ENCODE data around the gene ST6GALNAC2. TPM values are rescaled to one million over a fixed set of nuclear protein-coding genes. Genes with fewer than 3 reads are reported as not detected.

ST6GALNAC2 gene
- total RNA-seq, 2 donors from 2014 or later: 6.9 to 10.1 TPM

DNA sequence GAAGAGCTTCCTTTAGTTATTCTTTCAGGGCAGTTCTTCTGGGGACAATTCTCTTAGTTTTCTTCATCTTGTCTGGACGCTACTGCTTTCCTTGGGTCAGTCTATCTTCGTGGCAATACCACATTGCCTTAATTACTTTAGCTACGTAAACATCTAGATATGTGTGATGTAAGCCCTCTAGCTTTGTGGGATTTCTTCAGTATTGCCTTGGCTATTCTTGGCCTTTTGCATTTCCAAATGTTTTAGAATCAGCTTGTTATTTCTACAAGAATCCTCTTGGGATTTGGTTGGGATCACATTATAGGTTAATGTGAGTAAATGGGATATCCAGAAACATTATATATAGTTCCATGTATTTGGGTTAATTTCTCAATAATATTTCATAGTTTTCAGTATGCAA, 9.0 kb upstream of the ST6GALNAC2 start:
- DNase-seq (no peak), ATAC-seq (no peak)
- 78 to 82% methylated on average over 3 of the region's 3 CpGs for WGBS, 2 donors
- Histone ChIP-seq H3K27ac (no peak overlapping the region), H3K9me3 (no peaks in the 10 kb centered on the region), H3K27me3 (no peaks in the 10 kb centered on the region), H3K4me1 (no peaks in the 10 kb centered on the region), H3K4me3 (no peak overlapping the region), H3K36me3 (replicated peaks in 1 of 2; ENCODE audit: insufficient read depth in 1 of 2, low read depth in 2 of 2) (no peaks in the 10 kb centered on the region)
- intact Hi-C loops (cut with DNase I): no loop called here
- TF ChIP-seq POLR2A (IDR thresholded peaks at IDR 0.05): no peak
- TF ChIP-seq, protein P1, sequence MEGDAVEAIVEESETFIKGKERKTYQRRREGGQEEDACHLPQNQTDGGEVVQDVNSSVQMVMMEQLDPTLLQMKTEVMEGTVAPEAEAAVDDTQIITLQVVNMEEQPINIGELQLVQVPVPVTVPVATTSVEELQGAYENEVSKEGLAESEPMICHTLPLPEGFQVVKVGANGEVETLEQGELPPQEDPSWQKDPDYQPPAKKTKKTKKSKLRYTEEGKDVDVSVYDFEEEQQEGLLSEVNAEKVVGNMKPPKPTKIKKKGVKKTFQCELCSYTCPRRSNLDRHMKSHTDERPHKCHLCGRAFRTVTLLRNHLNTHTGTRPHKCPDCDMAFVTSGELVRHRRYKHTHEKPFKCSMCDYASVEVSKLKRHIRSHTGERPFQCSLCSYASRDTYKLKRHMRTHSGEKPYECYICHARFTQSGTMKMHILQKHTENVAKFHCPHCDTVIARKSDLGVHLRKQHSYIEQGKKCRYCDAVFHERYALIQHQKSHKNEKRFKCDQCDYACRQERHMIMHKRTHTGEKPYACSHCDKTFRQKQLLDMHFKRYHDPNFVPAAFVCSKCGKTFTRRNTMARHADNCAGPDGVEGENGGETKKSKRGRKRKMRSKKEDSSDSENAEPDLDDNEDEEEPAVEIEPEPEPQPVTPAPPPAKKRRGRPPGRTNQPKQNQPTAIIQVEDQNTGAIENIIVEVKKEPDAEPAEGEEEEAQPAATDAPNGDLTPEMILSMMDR (IDR thresholded peaks at IDR 0.05): no peak

DNA sequence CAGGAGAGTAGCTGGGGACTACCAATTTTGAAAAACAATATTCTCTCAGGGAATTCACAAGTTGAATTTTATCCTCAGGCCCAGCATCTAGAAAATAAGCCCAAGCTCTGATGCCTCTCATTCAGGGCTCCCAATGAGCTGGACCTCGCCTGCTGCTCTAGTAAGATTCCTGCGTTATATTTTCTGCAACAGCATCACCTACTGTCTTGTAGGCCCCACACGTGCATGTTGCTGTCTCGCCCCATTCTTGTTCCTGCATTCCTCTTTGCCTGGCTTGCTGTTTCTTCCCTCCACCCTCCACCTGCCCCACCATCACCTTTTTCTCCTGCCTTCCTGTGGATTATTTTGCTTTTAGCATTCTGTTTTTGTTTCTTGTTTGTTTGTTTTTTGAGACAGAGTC, 8.3 kb upstream of the ST6GALNAC2 start:
- H3K36me3 ChIP-seq (replicated peaks in 1 of 2; ENCODE audit: insufficient read depth in 1 of 2, low read depth in 2 of 2): no peaks in the 10 kb centered on the region
- no peak overlapping the region for H3K4me3 ChIP-seq
- TF ChIP-seq, protein P1 (IDR thresholded peaks at IDR 0.05): no peak
- no peak for TF ChIP-seq POLR2A (IDR thresholded peaks at IDR 0.05)
- H3K9me3 ChIP-seq: no peaks in the 10 kb centered on the region
- H3K4me1 ChIP-seq: no peaks in the 10 kb centered on the region
- H3K27ac ChIP-seq: no peak overlapping the region
- WGBS, 2 donors: 74 to 87% methylated on average over 4 of the region's 4 CpGs
- ATAC-seq: no peak
- DNase-seq: no peak
- intact Hi-C loops (cut with DNase I): no loop called here
- H3K27me3 ChIP-seq: no peaks in the 10 kb centered on the region

DNA sequence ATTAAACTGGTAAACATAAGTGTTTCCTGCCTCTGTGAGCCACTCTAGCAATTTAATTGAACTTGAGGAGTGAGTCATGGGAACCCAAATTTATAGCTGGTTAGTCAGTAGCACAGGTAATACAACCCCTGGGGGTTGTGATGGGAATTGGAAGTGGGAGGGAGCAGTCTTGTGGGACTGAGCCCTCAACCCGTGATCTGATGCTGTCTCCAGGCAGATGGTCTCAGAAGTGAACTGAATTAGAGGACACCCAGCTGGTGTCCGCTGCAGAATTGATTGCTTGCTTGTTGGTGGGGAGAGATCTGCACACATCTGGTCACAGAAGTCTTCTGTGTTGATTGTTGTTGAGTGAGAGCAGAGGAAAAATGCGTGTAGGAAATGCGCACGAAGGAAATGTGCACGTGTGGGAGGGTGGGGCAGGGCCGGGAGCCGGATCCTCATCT, 7.7 kb upstream of the ST6GALNAC2 start:
- intact Hi-C loops (cut with DNase I): no loop called here
- ATAC-seq: no peak
- Histone ChIP-seq H3K27ac (no peak overlapping the region), H3K36me3 (replicated peaks in 1 of 2; ENCODE audit: insufficient read depth in 1 of 2, low read depth in 2 of 2) (no peaks in the 10 kb centered on the region), H3K9me3 (no peaks in the 10 kb centered on the region), H3K4me3 (no peak overlapping the region), H3K4me1 (no peaks in the 10 kb centered on the region), H3K27me3 (no peaks in the 10 kb centered on the region)
- TF ChIP-seq POLR2A (IDR thresholded peaks at IDR 0.05): no peak
- TF ChIP-seq, protein P1 (IDR thresholded peaks at IDR 0.05): no peak
- WGBS, 2 donors: 77 to 86% methylated on average over 8 of the region's 8 CpGs
- no peak for DNase-seq

DNA sequence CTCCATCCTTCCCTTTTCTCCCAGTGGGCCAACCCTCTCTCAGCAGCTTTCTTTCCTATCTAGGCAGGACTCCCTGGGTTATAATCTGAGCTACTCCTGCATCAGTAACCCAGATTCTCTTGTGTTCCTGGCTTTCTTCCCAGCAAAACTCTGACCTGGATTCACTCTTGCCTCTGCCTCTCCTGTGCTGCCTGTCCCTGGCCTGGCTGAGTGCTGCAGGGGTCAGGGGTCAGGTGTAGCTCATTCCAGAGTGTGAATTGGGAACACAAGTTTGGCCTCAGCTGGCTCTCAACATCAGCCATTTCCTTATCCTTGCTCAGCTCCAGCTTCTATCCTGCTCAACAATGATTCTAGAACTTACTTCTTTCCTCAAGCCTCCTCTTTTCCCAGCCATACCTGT, 2.5 kb upstream of the ST6GALNAC2 start:
- intact Hi-C loops (cut with DNase I): no loop called here
- no peak overlapping the region for H3K4me3 ChIP-seq
- TF ChIP-seq, protein P1 (IDR thresholded peaks at IDR 0.05): no peak
- TF ChIP-seq POLR2A (IDR thresholded peaks at IDR 0.05): no peak
- no peaks in the 10 kb centered on the region for H3K9me3 ChIP-seq
- peaks cover 24% of the 10 kb centered on the region for H3K4me1 ChIP-seq
- H3K27ac ChIP-seq: no peak overlapping the region
- no peak for ATAC-seq
- no peaks in the 10 kb centered on the region for H3K36me3 ChIP-seq (replicated peaks in 1 of 2; ENCODE audit: insufficient read depth in 1 of 2, low read depth in 2 of 2)
- no peak for DNase-seq
- H3K27me3 ChIP-seq: no peaks in the 10 kb centered on the region

DNA sequence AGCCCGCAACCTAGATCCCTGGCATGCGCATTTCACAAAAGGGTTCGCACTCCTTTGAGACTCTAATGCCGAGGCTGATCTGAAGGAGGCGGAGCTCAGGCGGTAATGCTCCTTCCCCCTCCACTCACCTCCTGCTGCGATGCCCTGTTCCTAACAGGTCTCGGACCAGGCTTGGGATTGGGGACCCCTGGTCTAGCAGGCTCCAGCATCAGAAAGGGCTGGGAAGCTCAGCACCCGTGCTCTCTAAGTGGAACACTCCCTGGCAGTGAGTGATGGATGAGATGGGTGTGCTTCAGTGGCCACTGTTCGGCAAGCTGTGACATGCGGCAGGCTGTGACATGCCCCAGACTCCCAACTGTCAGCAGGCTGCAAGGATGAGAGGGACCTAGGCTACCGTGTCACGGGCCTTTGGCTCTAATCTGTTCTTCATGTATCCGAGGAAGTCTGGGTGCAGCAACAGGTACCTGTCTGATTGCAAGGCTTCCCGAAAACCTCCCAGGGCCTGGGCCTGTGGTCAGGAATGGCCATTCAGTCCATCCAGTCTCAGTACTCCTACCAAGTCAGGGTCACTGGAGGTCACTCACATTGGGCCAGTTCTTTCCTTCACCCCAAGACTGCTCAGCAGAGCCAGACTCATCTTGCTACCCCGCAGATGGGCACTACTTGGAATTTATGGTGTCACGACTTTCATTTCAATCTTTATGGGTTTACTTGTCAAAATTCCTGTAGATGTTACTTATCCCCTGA, 1.3 kb upstream of the ST6GALNAC2 start:
- Histone ChIP-seq H3K27ac (no peak overlapping the region), H3K27me3 (no peaks in the 10 kb centered on the region), H3K36me3 (replicated peaks in 1 of 2; ENCODE audit: insufficient read depth in 1 of 2, low read depth in 2 of 2) (no peaks in the 10 kb centered on the region), H3K9me3 (no peaks in the 10 kb centered on the region), H3K4me1 (peaks cover 24% of the 10 kb centered on the region), H3K4me3 (no peak overlapping the region)
- ATAC-seq (no peak), DNase-seq (no peak)
- TF ChIP-seq, protein P1 (IDR thresholded peaks at IDR 0.05): no peak
- TF ChIP-seq POLR2A (IDR thresholded peaks at IDR 0.05): no peak
- 41 to 53% methylated on average over 16 to 17 of the region's 17 CpGs for WGBS, 2 donors
- intact Hi-C loops (cut with DNase I): no loop called here
